K562 (cell line): ENCODE measurements around the gene FOXF2.

Experiments
- ARHGAP35 ChIP-seq: fragments of 450-650 bp; IDR thresholded peaks from 2 replicates; pipeline ENCODE4 v1.6.1; 2018; ENCODE audit not compliant: partially characterized antibody
- TF ChIP-seq, protein P1 (sequence below), 3 experiments: IDR thresholded peaks in 2 of 3; conservative IDR thresholded peaks in 1 of 3; 2 replicates each; pipeline ENCODE4 v1.5.1; 2011 to 2012; ENCODE audit warnings: low read length in 3 of 3, mild to moderate bottlenecking in 3 of 3, control low read depth in 2 of 3, improper control_type of control experiment in 1 of 3, inconsistent platforms in 1 of 3, low read depth in 1 of 3, mixed read lengths in 1 of 3, moderate library complexity in 1 of 3; ENCODE audit not compliant: insufficient read depth in 2 of 3
- TF ChIP-seq, protein P2 (sequence below): fragments of 250-450 bp; sonication (Bioruptor Pico); IDR thresholded peaks from 2 replicates; pipeline ENCODE4 v1.4.0; 2020; ENCODE audit warnings: mild to moderate bottlenecking, moderate library complexity

- TF ChIP-seq, protein P1, sequence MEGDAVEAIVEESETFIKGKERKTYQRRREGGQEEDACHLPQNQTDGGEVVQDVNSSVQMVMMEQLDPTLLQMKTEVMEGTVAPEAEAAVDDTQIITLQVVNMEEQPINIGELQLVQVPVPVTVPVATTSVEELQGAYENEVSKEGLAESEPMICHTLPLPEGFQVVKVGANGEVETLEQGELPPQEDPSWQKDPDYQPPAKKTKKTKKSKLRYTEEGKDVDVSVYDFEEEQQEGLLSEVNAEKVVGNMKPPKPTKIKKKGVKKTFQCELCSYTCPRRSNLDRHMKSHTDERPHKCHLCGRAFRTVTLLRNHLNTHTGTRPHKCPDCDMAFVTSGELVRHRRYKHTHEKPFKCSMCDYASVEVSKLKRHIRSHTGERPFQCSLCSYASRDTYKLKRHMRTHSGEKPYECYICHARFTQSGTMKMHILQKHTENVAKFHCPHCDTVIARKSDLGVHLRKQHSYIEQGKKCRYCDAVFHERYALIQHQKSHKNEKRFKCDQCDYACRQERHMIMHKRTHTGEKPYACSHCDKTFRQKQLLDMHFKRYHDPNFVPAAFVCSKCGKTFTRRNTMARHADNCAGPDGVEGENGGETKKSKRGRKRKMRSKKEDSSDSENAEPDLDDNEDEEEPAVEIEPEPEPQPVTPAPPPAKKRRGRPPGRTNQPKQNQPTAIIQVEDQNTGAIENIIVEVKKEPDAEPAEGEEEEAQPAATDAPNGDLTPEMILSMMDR (IDR thresholded peaks at IDR 0.05 in 2 of 3, conservative IDR thresholded peaks at IDR 0.05 in 1 of 3; ENCODE audit: insufficient read depth in 2 of 3, low read depth in 1 of 3, low read length in 3 of 3), result no peak
- no peak for TF ChIP-seq ARHGAP35
- TF ChIP-seq, protein P2, sequence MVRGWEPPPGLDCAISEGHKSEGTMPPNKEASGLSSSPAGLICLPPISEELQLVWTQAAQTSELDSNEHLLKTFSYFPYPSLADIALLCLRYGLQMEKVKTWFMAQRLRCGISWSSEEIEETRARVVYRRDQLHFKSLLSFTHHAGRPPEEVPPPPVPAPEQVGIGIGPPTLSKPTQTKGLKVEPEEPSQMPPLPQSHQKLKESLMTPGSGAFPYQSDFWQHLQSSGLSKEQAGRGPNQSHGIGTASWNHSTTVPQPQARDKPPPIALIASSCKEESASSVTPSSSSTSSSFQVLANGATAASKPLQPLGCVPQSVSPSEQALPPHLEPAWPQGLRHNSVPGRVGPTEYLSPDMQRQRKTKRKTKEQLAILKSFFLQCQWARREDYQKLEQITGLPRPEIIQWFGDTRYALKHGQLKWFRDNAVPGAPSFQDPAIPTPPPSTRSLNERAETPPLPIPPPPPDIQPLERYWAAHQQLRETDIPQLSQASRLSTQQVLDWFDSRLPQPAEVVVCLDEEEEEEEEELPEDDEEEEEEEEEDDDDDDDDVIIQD (CRISPR knock-in tag), result no peak
Measured at GRCh38 chr6:1365686-1366085, 23.7 kb upstream of the FOXF2 start.
